ENCODE results near the gene AMOTL1.
A peak's percentile ranks its signal among the peaks of the same experiment; 100 is the strongest.
"Not testable (repeated sequence)": the region's sequence is repeated elsewhere in the genome, so short reads cannot be mapped to it uniquely, and the experiment has no call there.

The AMOTL1 gene

DNA sequence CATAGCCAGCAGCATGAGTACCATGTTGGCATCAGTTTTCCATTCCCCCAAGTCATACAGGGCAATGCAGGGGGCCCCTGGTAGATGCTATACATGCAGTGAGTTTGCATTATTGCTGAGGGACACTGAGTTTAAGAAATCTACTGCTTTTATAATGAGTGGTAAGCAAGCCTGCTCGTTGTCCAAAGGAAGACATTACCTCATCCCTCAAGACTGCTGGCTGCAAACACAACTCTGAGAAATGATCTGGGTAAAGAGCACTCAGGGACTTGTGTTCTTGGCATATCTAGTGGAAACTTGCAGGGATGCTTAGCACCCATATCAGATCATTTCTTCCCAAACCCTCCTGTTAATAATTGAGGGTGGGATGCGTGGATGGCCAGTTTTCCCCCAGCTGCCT, 127.3 kb downstream of the AMOTL1 start:
- no peaks in the 10 kb centered on the region for H3K9me3 ChIP-seq (ENCODE audit: control insufficient read depth, insufficient read depth, low read length)
- no peaks in the 10 kb centered on the region; the same call in 1 of the 2 replicates for H3K36me3 ChIP-seq (ENCODE audit: control insufficient read depth, insufficient read depth, low read length)
- no peaks in the 10 kb centered on the region for H3K4me1 ChIP-seq (ENCODE audit: control insufficient read depth, insufficient read depth, low read length)
- DNase-seq (ENCODE audit: low read depth, low spot score) = no peak
- H3K27ac ChIP-seq (ENCODE audit: low read length) = no peak overlapping the region
- no peak overlapping the region for H3K4me3 ChIP-seq (ENCODE audit: low read length)
- no peaks in the 10 kb centered on the region for H3K27me3 ChIP-seq (ENCODE audit: control insufficient read depth, insufficient read depth, low read length)
- WGBS (ENCODE audit: insufficient coverage, insufficient read length) = no CpG with 5 or more reads among the region's 2 CpGs

DNA sequence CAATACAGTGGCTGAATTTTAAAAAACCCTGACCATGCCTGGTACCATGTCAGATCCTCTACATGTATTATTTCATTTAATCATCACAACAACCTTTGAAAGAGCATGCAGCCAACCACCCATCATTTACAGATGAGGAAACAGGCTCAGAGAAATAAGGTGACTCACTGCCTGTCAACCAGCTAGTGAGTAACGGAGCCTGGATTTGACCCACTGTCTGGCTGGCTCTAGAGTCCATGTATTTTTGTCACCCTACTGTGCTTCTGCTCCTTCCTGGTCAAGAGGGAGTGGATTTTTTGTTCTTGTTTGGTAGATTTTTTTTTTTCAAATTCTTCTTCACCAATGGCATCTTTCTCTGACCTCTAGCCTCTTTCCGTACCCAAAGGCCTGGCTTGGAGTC, 127.8 kb downstream of the AMOTL1 start:
- Histone ChIP-seq H3K4me1 (ENCODE audit: control insufficient read depth, insufficient read depth, low read length) (no peaks in the 10 kb centered on the region), H3K9me3 (ENCODE audit: control insufficient read depth, insufficient read depth, low read length) (no peaks in the 10 kb centered on the region), H3K4me3 (ENCODE audit: low read length) (no peak overlapping the region), H3K27ac (ENCODE audit: low read length) (no peak overlapping the region), H3K27me3 (ENCODE audit: control insufficient read depth, insufficient read depth, low read length) (no peaks in the 10 kb centered on the region), H3K36me3 (ENCODE audit: control insufficient read depth, insufficient read depth, low read length) (no peaks in the 10 kb centered on the region; the same call in 1 of the 2 replicates)
- WGBS (ENCODE audit: insufficient coverage, insufficient read length) = no CpG with 5 or more reads among the region's 2 CpGs
- DNase-seq (ENCODE audit: low read depth, low spot score) = no peak

DNA sequence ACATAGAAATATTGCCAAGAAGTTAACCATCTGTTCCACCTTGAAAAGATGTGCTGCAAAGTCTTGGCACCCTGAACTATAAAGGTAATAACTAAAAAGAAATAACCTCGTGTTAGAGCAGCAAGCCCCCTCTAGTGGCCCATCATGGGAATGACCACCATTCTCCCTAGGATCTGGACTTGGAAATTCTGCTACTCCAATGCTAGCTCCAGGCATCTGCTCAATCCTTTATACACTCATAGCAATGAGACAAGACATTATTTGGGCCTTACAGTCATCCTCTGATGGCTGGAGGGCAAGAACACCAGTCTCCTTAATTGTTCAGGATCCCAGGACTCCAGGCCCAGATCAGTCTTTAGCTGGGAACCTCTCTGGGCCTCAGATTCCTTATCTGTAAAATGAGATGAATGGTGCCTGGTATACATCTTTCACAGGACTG, 129.2 kb downstream of the AMOTL1 start:
- Histone ChIP-seq H3K4me3 (ENCODE audit: low read length) (no peak overlapping the region), H3K9me3 (ENCODE audit: control insufficient read depth, insufficient read depth, low read length) (no peaks in the 10 kb centered on the region), H3K27me3 (ENCODE audit: control insufficient read depth, insufficient read depth, low read length) (no peaks in the 10 kb centered on the region), H3K36me3 (ENCODE audit: control insufficient read depth, insufficient read depth, low read length) (no peaks in the 10 kb centered on the region; the same call in 1 of the 2 replicates), H3K4me1 (ENCODE audit: control insufficient read depth, insufficient read depth, low read length) (no peaks in the 10 kb centered on the region), H3K27ac (ENCODE audit: low read length) (no peak overlapping the region)
- DNase-seq (ENCODE audit: low read depth, low spot score) = peak; percentile 33
- WGBS (ENCODE audit: insufficient coverage, insufficient read length) = no CpG with 5 or more reads among the region's 1 CpG

DNA sequence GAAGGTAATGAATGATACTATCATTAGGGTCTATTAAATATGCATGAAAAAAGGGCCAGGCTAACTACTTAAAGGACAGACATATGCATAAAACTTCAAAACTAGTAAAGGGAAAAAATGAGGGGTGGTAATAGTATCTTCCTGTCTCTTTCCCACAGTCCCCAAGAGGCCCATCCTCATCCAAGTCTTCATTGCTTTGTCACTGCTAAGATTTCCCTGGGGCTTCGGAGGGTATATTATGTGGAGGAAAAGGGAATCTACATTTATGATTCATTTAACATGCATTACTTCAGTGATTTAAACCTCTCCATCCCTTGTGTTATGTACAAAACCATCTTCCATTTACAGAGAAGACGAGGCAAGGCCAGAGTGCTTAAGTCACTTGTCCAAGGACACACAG, 139.1 kb downstream of the AMOTL1 start:
- Histone ChIP-seq H3K4me1 (ENCODE audit: control insufficient read depth, insufficient read depth, low read length) (no peaks in the 10 kb centered on the region), H3K36me3 (ENCODE audit: control insufficient read depth, insufficient read depth, low read length) (no peaks in the 10 kb centered on the region), H3K27me3 (ENCODE audit: control insufficient read depth, insufficient read depth, low read length) (no peaks in the 10 kb centered on the region), H3K9me3 (ENCODE audit: control insufficient read depth, insufficient read depth, low read length) (no peaks in the 10 kb centered on the region), H3K27ac (ENCODE audit: low read length) (no peak overlapping the region), H3K4me3 (ENCODE audit: low read length) (no peak overlapping the region)
- DNase-seq (ENCODE audit: low read depth, low spot score) = no peak
- no CpG with 5 or more reads among the region's 2 CpGs for WGBS (ENCODE audit: insufficient coverage, insufficient read length)

DNA sequence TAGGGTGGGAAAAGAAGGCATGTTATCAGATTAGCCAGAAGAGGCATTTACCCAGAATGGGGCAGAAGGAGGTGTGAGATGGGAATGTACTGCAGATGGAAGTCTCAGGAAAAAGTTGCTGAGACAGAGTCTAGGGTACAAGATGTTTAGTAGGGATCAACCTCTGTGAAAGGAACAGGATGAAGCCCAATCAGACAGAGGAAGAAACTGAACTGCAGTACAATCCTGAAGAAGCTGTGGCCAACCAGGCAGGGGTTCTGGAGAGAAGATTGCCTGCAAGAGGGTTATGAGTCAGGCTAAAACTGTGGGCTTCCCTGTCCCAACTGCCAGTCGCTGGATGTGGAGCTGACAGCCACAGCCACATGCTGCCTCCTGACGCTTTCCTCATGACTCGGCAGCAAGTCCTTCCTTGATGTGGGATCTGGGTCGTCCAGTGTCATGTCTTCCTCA, 141.2 kb downstream of the AMOTL1 start:
- Histone ChIP-seq H3K4me3 (ENCODE audit: low read length) (no peak overlapping the region), H3K9me3 (ENCODE audit: control insufficient read depth, insufficient read depth, low read length) (no peaks in the 10 kb centered on the region), H3K27me3 (ENCODE audit: control insufficient read depth, insufficient read depth, low read length) (no peaks in the 10 kb centered on the region), H3K27ac (ENCODE audit: low read length) (no peak overlapping the region), H3K36me3 (ENCODE audit: control insufficient read depth, insufficient read depth, low read length) (no peaks in the 10 kb centered on the region), H3K4me1 (ENCODE audit: control insufficient read depth, insufficient read depth, low read length) (no peaks in the 10 kb centered on the region)
- DNase-seq (ENCODE audit: low read depth, low spot score) = no peak
- WGBS (ENCODE audit: insufficient coverage, insufficient read length) = no CpG with 5 or more reads among the region's 4 CpGs

DNA sequence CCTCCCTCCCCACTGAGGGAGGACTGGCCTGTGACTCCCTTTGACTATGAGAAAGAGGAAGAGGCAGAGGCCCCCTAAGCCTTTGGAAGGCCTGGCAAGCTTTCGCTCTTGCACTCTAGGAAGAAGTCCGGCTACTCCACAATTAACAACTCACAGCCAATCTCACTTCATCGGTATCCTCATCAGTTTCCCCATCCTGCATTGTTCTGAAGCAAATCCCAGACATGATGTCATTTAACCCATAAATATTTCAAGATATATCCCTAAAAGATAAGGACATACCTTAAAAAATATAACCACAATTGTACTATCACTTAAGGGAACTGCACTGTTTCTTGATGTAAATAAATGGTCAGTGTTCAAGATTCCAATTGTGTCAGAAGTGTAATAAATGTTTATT, 142.1 kb downstream of the AMOTL1 start:
- no peak overlapping the region for H3K27ac ChIP-seq (ENCODE audit: low read length)

DNA sequence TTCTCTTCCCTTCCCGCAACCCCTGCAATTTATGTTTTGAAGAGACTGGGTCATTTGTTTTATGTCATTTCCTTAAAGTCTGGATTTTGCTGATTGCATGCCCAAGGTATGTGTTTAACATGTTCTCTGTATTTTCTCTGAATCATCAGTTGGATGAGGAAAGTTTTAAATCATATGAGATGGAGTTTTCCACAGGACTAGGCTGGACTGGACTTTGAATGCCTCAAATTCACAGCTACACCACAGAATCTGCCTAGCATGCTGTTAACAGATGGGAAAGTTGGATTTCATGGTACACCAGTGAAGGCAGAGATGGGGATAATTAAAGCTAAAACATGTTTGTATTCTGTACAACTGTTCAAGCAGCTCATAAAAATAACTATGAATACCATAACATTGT, 142.6 kb downstream of the AMOTL1 start:
- Histone ChIP-seq H3K36me3 (ENCODE audit: control insufficient read depth, insufficient read depth, low read length) (no peaks in the 10 kb centered on the region), H3K4me3 (ENCODE audit: low read length) (no peak overlapping the region), H3K27me3 (ENCODE audit: control insufficient read depth, insufficient read depth, low read length) (no peaks in the 10 kb centered on the region), H3K4me1 (ENCODE audit: control insufficient read depth, insufficient read depth, low read length) (no peaks in the 10 kb centered on the region), H3K27ac (ENCODE audit: low read length) (no peak overlapping the region), H3K9me3 (ENCODE audit: control insufficient read depth, insufficient read depth, low read length) (no peaks in the 10 kb centered on the region)
- no CpG with 5 or more reads among the region's 1 CpG for WGBS (ENCODE audit: insufficient coverage, insufficient read length)
- no peak for DNase-seq (ENCODE audit: low read depth, low spot score)

More for the DNA sequence above, 142.1 kb downstream of the AMOTL1 start:
- no peak for DNase-seq (ENCODE audit: low read depth, low spot score)
- WGBS (ENCODE audit: insufficient coverage, insufficient read length) = no CpG with 5 or more reads among the region's 3 CpGs
- no peaks in the 10 kb centered on the region for H3K36me3 ChIP-seq (ENCODE audit: control insufficient read depth, insufficient read depth, low read length)
- H3K4me3 ChIP-seq (ENCODE audit: low read length) = no peak overlapping the region
- H3K4me1 ChIP-seq (ENCODE audit: control insufficient read depth, insufficient read depth, low read length) = no peaks in the 10 kb centered on the region
- H3K27me3 ChIP-seq (ENCODE audit: control insufficient read depth, insufficient read depth, low read length) = no peaks in the 10 kb centered on the region
- H3K9me3 ChIP-seq (ENCODE audit: control insufficient read depth, insufficient read depth, low read length) = no peaks in the 10 kb centered on the region

DNA sequence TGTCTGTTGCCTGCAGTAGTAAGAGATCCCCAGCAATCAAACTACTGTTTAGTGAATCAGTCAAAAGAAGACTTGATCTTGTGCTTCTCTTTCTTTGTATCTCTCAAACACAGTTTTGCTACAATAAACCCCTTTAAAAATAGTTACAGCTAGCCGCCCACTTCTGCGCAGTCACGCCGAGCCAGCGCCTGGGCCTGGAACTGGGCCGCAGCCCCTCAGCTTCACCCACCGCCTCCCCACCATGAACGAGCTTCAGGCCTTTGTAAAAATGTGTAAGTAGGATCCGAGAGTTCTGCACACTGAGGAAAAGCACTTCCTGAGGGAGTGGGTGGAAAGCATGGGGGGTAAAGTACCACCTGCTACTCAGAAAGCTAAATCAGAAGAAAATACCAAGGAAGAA, 144.7 kb downstream of the AMOTL1 start:
- no CpG with 5 or more reads among the region's 9 CpGs for WGBS (ENCODE audit: insufficient coverage, insufficient read length)

DNA sequence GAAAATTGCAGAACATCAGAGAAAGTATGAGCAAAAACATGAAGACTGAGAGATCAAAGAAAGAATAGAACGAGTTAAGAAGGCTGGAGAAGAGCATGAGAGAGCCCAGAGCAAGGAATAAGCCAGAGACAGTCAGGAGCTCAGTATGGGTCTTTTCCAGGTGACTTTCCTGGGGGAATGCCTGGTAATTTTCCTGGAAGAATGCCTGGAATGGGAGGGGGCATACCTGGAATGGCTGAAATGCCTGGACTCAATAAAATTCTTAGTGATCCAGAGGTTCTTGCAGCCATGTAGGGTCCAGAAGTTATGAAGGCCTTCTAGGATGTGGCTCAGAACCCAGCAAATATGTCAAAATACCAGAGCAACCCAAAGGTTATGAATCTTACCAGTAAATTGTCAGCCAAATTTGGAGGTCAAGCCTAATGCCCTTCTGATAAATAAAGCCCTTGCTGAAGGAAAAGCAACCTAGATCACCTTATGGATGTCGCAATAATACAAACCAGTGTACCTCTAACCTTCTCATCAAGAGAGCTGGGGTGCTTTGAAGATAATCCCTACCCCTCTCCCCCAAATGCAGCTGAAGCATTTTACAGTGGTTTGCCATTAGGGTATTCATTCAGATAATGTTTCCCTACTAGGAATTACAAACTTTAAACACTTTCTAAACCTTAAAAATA, 145.7 kb downstream of the AMOTL1 start:
- not testable (repeated sequence) for H3K9me3 ChIP-seq (ENCODE audit: control insufficient read depth, insufficient read depth, low read length); H3K36me3 ChIP-seq (ENCODE audit: control insufficient read depth, insufficient read depth, low read length); H3K4me3 ChIP-seq (ENCODE audit: low read length); H3K27me3 ChIP-seq (ENCODE audit: control insufficient read depth, insufficient read depth, low read length); H3K27ac ChIP-seq (ENCODE audit: low read length); H3K4me1 ChIP-seq (ENCODE audit: control insufficient read depth, insufficient read depth, low read length); DNase-seq (ENCODE audit: low read depth, low spot score)
- no CpG with 5 or more reads among the region's 2 CpGs for WGBS (ENCODE audit: insufficient coverage, insufficient read length)

More for the DNA sequence above, 144.7 kb downstream of the AMOTL1 start:
- Histone ChIP-seq H3K36me3 (ENCODE audit: control insufficient read depth, insufficient read depth, low read length) (no peaks in the 10 kb centered on the region), H3K4me1 (ENCODE audit: control insufficient read depth, insufficient read depth, low read length) (no peaks in the 10 kb centered on the region), H3K9me3 (ENCODE audit: control insufficient read depth, insufficient read depth, low read length) (no peaks in the 10 kb centered on the region), H3K27me3 (ENCODE audit: control insufficient read depth, insufficient read depth, low read length) (no peaks in the 10 kb centered on the region), H3K4me3 (ENCODE audit: low read length) (no peak overlapping the region), H3K27ac (ENCODE audit: low read length) (no peak overlapping the region)
- DNase-seq (ENCODE audit: low read depth, low spot score) = no peak

DNA sequence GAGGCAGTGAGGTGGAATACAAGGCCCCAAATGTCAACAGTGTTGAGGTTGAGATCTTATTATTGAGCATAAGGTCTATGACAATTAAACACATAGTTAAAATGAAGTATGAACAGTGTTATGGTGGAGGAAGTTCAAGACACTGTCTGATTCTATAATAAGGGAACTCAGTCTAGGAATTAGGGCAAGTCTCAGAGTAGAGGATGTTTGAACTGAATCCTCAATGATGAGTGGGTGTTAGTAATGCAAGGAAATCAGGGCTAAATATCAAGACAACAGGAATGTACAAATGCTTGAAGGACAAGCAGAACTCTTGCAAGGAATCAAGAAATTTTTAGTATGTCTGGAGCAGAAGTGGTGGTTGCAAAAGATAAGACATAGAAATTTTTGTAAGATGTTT, 152.2 kb downstream of the AMOTL1 start:
- Histone ChIP-seq H3K36me3 (ENCODE audit: control insufficient read depth, insufficient read depth, low read length) (no peaks in the 10 kb centered on the region), H3K27ac (ENCODE audit: low read length) (no peak overlapping the region), H3K9me3 (ENCODE audit: control insufficient read depth, insufficient read depth, low read length) (no peaks in the 10 kb centered on the region), H3K4me1 (ENCODE audit: control insufficient read depth, insufficient read depth, low read length) (no peaks in the 10 kb centered on the region), H3K27me3 (ENCODE audit: control insufficient read depth, insufficient read depth, low read length) (no peaks in the 10 kb centered on the region; the same call in 1 of the 2 replicates), H3K4me3 (ENCODE audit: low read length) (no peak overlapping the region)
- no peak for DNase-seq (ENCODE audit: low read depth, low spot score)
